Muscle of leg (tissue), 11 donors: Measurements from ENCODE around the gene CALY. TPM values are rescaled to one million over a fixed set of nuclear protein-coding genes. Genes with fewer than 3 reads are reported as not detected.

Source experiments
- DNase-seq: peaks from one replicate; pipeline ENCODE4 v3.0.0; 2013
- H3K27ac ChIP-seq: one replicate; pipeline ENCODE4 v1.5.1; 2013; ENCODE audit warnings: mild to moderate bottlenecking, low read length, control low read depth
- H3K27me3 ChIP-seq: one replicate; pipeline ENCODE4 v1.6.1; 2013; ENCODE audit warnings: low read length; ENCODE audit not compliant: control insufficient read depth, insufficient read depth
- H3K36me3 ChIP-seq: one replicate; pipeline ENCODE4 v1.6.1; 2013; ENCODE audit warnings: low read length; ENCODE audit not compliant: control insufficient read depth, insufficient read depth
- H3K4me1 ChIP-seq: one replicate; pipeline ENCODE4 v1.6.1; 2013; ENCODE audit warnings: low read length; ENCODE audit not compliant: control insufficient read depth, insufficient read depth
- H3K4me3 ChIP-seq: one replicate; pipeline ENCODE4 v1.5.1; 2013; ENCODE audit warnings: low read length, control low read depth
- H3K9me3 ChIP-seq: replicated peaks from 2 replicates; pipeline ENCODE4 v1.6.1; 2013; ENCODE audit warnings: low read depth, low read length; ENCODE audit not compliant: control insufficient read depth
- WGBS: methylation state at CpG from one replicate; pipeline ENCODE4 v1.1.5; 2013; ENCODE audit warnings: missing lambda C conversion rate; ENCODE audit not compliant: insufficient coverage; 5-methylcytosine and 5-hydroxymethylcytosine counted together
- polyA plus RNA-seq, 8 donors: library from polyadenylated mRNA; unstranded; fragments of 120-200 nt; gene quantifications; one replicate each; pipeline versions ENCODE4 v1.2.1 to v1.2.3, GENCODE V29; 2013; ENCODE audit warnings: inconsistent platforms in 1 of 8, low replicate concordance in 1 of 8; ENCODE audit not compliant: insufficient read length in 8 of 8, insufficient read depth in 1 of 8
- total RNA-seq: library from RNA; stranded (reverse); fragments of 120-200 nt; gene quantifications from one replicate; pipeline ENCODE4 v1.2.4, GENCODE V29; 2013

Gene CALY
- total and polyA plus RNA-seq, 9 donors: 0.08 to 0.16 TPM; not detected in 7

GRCh38 chr10:133287832-133288500 lies 48.7 kb downstream of the CALY start:
- DNase-seq: no peak
- H3K9me3 ChIP-seq: no peaks in the 10 kb centered on the region
- H3K36me3 ChIP-seq: peaks cover 83% of the 10 kb centered on the region
- H3K27me3 ChIP-seq: no peaks in the 10 kb centered on the region
- no peak overlapping the region for H3K27ac ChIP-seq
- 96% methylated on average over 34 of the region's 46 CpGs for WGBS
- H3K4me1 ChIP-seq: no peaks in the 10 kb centered on the region
- no peak overlapping the region for H3K4me3 ChIP-seq

GRCh38 chr10:133286366-133286765 lies 50.3 kb downstream of the CALY start:
- Histone ChIP-seq H3K9me3 (no peaks in the 10 kb centered on the region), H3K4me1 (no peaks in the 10 kb centered on the region), H3K27ac (no peak overlapping the region), H3K27me3 (no peaks in the 10 kb centered on the region), H3K36me3 (peaks cover 87% of the 10 kb centered on the region), H3K4me3 (no peak overlapping the region)
- no peak for DNase-seq
- WGBS: 88% methylated on average over 16 of the region's 18 CpGs

GRCh38 chr10:133285217-133285616 lies 51.5 kb downstream of the CALY start:
- DNase-seq: no peak
- Histone ChIP-seq H3K9me3 (no peaks in the 10 kb centered on the region), H3K27me3 (no peaks in the 10 kb centered on the region), H3K27ac (no peak overlapping the region), H3K4me3 (no peak overlapping the region), H3K36me3 (peaks cover 87% of the 10 kb centered on the region), H3K4me1 (no peaks in the 10 kb centered on the region)
- WGBS: 94% methylated on average over 34 of the region's 36 CpGs

GRCh38 chr10:133283931-133284330 lies 52.8 kb downstream of the CALY start:
- Histone ChIP-seq H3K36me3 (peaks cover 87% of the 10 kb centered on the region), H3K27me3 (no peaks in the 10 kb centered on the region), H3K27ac (no peak overlapping the region), H3K4me3 (no peak overlapping the region), H3K9me3 (no peaks in the 10 kb centered on the region), H3K4me1 (no peaks in the 10 kb centered on the region)
- WGBS: 96% methylated on average over 23 of the region's 24 CpGs
- DNase-seq: no peak

- Histone ChIP-seq H3K36me3 (peaks cover 81% of the 10 kb centered on the region), H3K4me3 (no peak overlapping the region), H3K9me3 (no peaks in the 10 kb centered on the region), H3K27ac (no peak overlapping the region), H3K4me1 (no peaks in the 10 kb centered on the region), H3K27me3 (peaks cover 6% of the 10 kb centered on the region)
- WGBS: 85% methylated on average over 23 of the region's 24 CpGs
- DNase-seq: no peak
These were observed 53.8 kb downstream of the CALY start for GRCh38 chr10:133282846-133283390.

- Histone ChIP-seq H3K36me3 (peaks cover 74% of the 10 kb centered on the region), H3K4me1 (peaks cover 6% of the 10 kb centered on the region), H3K27me3 (peaks cover 15% of the 10 kb centered on the region), H3K27ac (no peak overlapping the region), H3K4me3 (no peak overlapping the region), H3K9me3 (no peaks in the 10 kb centered on the region)
- WGBS: 90% methylated on average over 34 of the region's 38 CpGs
- DNase-seq: no peak
These were observed 54.9 kb downstream of the CALY start for GRCh38 chr10:133281628-133282372.

- DNase-seq: no peak
- peaks cover 6% of the 10 kb centered on the region for H3K4me1 ChIP-seq
- H3K9me3 ChIP-seq: no peaks in the 10 kb centered on the region
- peaks cover 21% of the 10 kb centered on the region for H3K27me3 ChIP-seq
- no peak overlapping the region for H3K27ac ChIP-seq
- no peak overlapping the region for H3K4me3 ChIP-seq
- WGBS: 91% methylated on average over 10 of the region's 15 CpGs
- H3K36me3 ChIP-seq: peaks cover 68% of the 10 kb centered on the region
These were observed 55.6 kb downstream of the CALY start for GRCh38 chr10:133281084-133281483.

- WGBS: 93% methylated on average over 10 of the region's 10 CpGs
- Histone ChIP-seq H3K4me1 (peaks cover 6% of the 10 kb centered on the region), H3K4me3 (no peak overlapping the region), H3K9me3 (no peaks in the 10 kb centered on the region), H3K27ac (no peak overlapping the region), H3K36me3 (peaks cover 62% of the 10 kb centered on the region), H3K27me3 (peaks cover 27% of the 10 kb centered on the region)
- DNase-seq: no peak
These were observed 56.2 kb downstream of the CALY start for GRCh38 chr10:133280391-133281059.

- 85% methylated on average over 16 of the region's 24 CpGs for WGBS
- DNase-seq: no peak
- Histone ChIP-seq H3K27ac (no peak overlapping the region), H3K36me3 (peaks cover 53% of the 10 kb centered on the region), H3K4me1 (peaks cover 6% of the 10 kb centered on the region), H3K4me3 (no peak overlapping the region), H3K9me3 (no peaks in the 10 kb centered on the region), H3K27me3 (peaks cover 36% of the 10 kb centered on the region)
These were observed 57.1 kb downstream of the CALY start for GRCh38 chr10:133279326-133280226.
